H1 (cell line): ENCODE data around the gene AVL9. TPM values are rescaled to one million over a fixed set of nuclear protein-coding genes. Genes with fewer than 3 reads are reported as not detected.

Experiments
- CTCF ChIA-PET: fragments of 300-600 bp; sonication (Branson Sonifier 250); formaldehyde crosslinking; loops from one replicate; lab custom pipeline; 2021; ENCODE audit not compliant: partially characterized antibody; lab: Charles Lee
- POLR2A ChIA-PET: fragments of 300-600 bp; sonication (Branson Sonifier 250); formaldehyde crosslinking; loops from one replicate; lab custom pipeline; 2021; ENCODE audit warnings: inconsistent platforms; ENCODE audit not compliant: partially characterized antibody; lab: Charles Lee
- DNase-seq, 2 experiments: peaks; one replicate each; pipeline versions ENCODE4 v3.0.0 to v3.0.0-alpha.2; 2010 to 2022; ENCODE audit warnings: low spot score in 2 of 2, low read depth in 1 of 2, mixed read lengths in 1 of 2
- FAIRE-seq: peaks from 2 replicates; lab custom pipeline; 2011; peaks lifted over from hg19 to GRCh38; lab: Jason Lieb, UNC
- H2AFZ ChIP-seq: 2 replicates; pipeline ENCODE4 v1.8.1; 2012; ENCODE audit warnings: low read length, inconsistent platforms
- H2AK5ac ChIP-seq: 2 replicates; pipeline ENCODE4 v1.6.1; 2013; ENCODE audit warnings: low read depth, low read length
- H2BK120ac ChIP-seq: replicated peaks from 2 replicates; pipeline ENCODE3; 2013; ENCODE audit warnings: low read depth, low read length, inconsistent platforms
- H2BK12ac ChIP-seq: 2 replicates; pipeline ENCODE4 v1.6.1; 2013; ENCODE audit warnings: low read depth, low read length
- H2BK15ac ChIP-seq: 2 replicates; pipeline ENCODE4 v1.6.1; 2013; ENCODE audit warnings: low read length
- H2BK20ac ChIP-seq: 2 replicates; pipeline ENCODE4 v1.6.1; 2013; ENCODE audit warnings: low read length
- H2BK5ac ChIP-seq: 2 replicates; pipeline ENCODE4 v1.6.1; 2013; ENCODE audit warnings: low read depth, low read length
- H3K14ac ChIP-seq: 2 replicates; pipeline ENCODE4 v1.6.1; 2013; ENCODE audit warnings: inconsistent platforms; ENCODE audit not compliant: insufficient read length
- H3K18ac ChIP-seq: 2 replicates; pipeline ENCODE4 v1.6.1; 2013; ENCODE audit warnings: low read length; ENCODE audit errors: extremely low read depth
- H3K23ac ChIP-seq: 2 replicates; pipeline ENCODE4 v1.6.1; 2013; ENCODE audit warnings: inconsistent platforms; ENCODE audit not compliant: insufficient read length
- H3K23me2 ChIP-seq: 2 replicates; pipeline ENCODE4 v1.6.1; 2013; ENCODE audit warnings: low read depth, low read length
- H3K27ac ChIP-seq: 2 replicates; pipeline ENCODE4 v1.6.1; 2011; ENCODE audit warnings: low read depth, low read length, inconsistent platforms
- H3K27me3 ChIP-seq, 4 experiments: replicated peaks in 1 of 4; 1 replicate in 1 of 4; 2 replicates in 3 of 4; pipeline versions ENCODE4 v1.6.1 to v1.8.1; 2011 to 2013; ENCODE audit warnings: low read length in 3 of 4, mild to moderate bottlenecking in 3 of 4, inconsistent platforms in 2 of 4, mixed read lengths in 2 of 4, moderate library complexity in 1 of 4; ENCODE audit not compliant: control insufficient read depth in 3 of 4, insufficient read depth in 3 of 4; ENCODE audit errors: extremely low read depth in 1 of 4
- H3K36me3 ChIP-seq, 4 experiments: 2 replicates each; pipeline versions ENCODE4 v1.6.1 to v1.8.1; 2011 to 2013; ENCODE audit warnings: mild to moderate bottlenecking in 4 of 4, low read length in 3 of 4, moderate library complexity in 2 of 4, control low read depth in 1 of 4, inconsistent platforms in 1 of 4; ENCODE audit not compliant: insufficient read depth in 4 of 4, control insufficient read depth in 2 of 4
- H3K4ac ChIP-seq: replicated peaks from 2 replicates; pipeline ENCODE3; 2013; ENCODE audit warnings: low read length, low read depth, mixed read lengths, inconsistent platforms; ENCODE audit not compliant: insufficient read length
- H3K4me1 ChIP-seq, 4 experiments: replicated peaks in 1 of 4; 1 replicate in 1 of 4; 2 replicates in 3 of 4; pipeline versions ENCODE4 v1.6.1 to v1.8.1; 2011 to 2013; ENCODE audit warnings: low read length in 3 of 4, inconsistent platforms in 2 of 4, mixed read lengths in 1 of 4; ENCODE audit not compliant: insufficient read depth in 4 of 4, control insufficient read depth in 3 of 4
- H3K4me2 ChIP-seq, 2 experiments: 2 replicates each; pipeline versions ENCODE4 v1.6.1 to v1.8.1; 2011 to 2013; ENCODE audit warnings: low read depth in 2 of 2, low read length in 2 of 2, control low read depth in 1 of 2, inconsistent platforms in 1 of 2, mild to moderate bottlenecking in 1 of 2; ENCODE audit not compliant: insufficient read depth in 1 of 2
- H3K4me3 ChIP-seq, 4 experiments: fragments of 200-600, 300-600 bp in 1 of 4; sonication (generic), shearing (Covaris generic), sonication (Bioruptor Twin) in 1 of 4; 2 replicates each; pipeline versions ENCODE4 v1.5.1 to v1.8.1; 2011 to 2016; ENCODE audit warnings: low read length in 4 of 4, low read depth in 3 of 4, control low read depth in 2 of 4, inconsistent platforms in 2 of 4, mild to moderate bottlenecking in 2 of 4, mixed read lengths in 1 of 4, moderate library complexity in 1 of 4; ENCODE audit not compliant: insufficient read depth in 2 of 4; ENCODE audit errors: extremely low read depth in 1 of 4
- H3K56ac ChIP-seq: replicated peaks from 2 replicates; pipeline ENCODE3; 2013; ENCODE audit warnings: low read depth, mild to moderate bottlenecking, mixed read lengths, low read length, inconsistent platforms; ENCODE audit not compliant: insufficient read length
- H3K79me1 ChIP-seq: 2 replicates; pipeline ENCODE4 v1.6.1; 2013; ENCODE audit warnings: low read depth, low read length, control low read depth
- H3K79me2 ChIP-seq, 2 experiments: 2 replicates each; pipeline versions ENCODE4 v1.6.1 to v1.8.1; 2012 to 2013; ENCODE audit warnings: low read length in 2 of 2, mild to moderate bottlenecking in 2 of 2, inconsistent platforms in 1 of 2; ENCODE audit not compliant: insufficient read depth in 2 of 2, control insufficient read depth in 1 of 2
- H3K9ac ChIP-seq, 4 experiments: replicated peaks in 1 of 4; 1 replicate in 1 of 4; 2 replicates in 3 of 4; pipeline versions ENCODE4 v1.6.1 to v1.8.1; 2011 to 2013; ENCODE audit warnings: low read depth in 3 of 4, low read length in 3 of 4, control low read depth in 2 of 4, mild to moderate bottlenecking in 2 of 4, moderate library complexity in 2 of 4, inconsistent platforms in 1 of 4; ENCODE audit errors: extremely low read depth in 1 of 4
- H3K9me3 ChIP-seq, 2 experiments: 2 replicates each; pipeline versions ENCODE4 v1.6.1 to v1.8.1; 2012 to 2013; ENCODE audit warnings: mild to moderate bottlenecking in 2 of 2, moderate library complexity in 2 of 2, control low read depth in 1 of 2, inconsistent platforms in 1 of 2, low read depth in 1 of 2, low read length in 1 of 2, mixed read lengths in 1 of 2; ENCODE audit not compliant: insufficient read depth in 2 of 2
- H4K20me1 ChIP-seq, 2 experiments: replicated peaks in 1 of 2; 2 replicates each; pipeline versions ENCODE3 to v1.8.1; 2011 to 2013; ENCODE audit warnings: inconsistent platforms in 2 of 2, low read length in 2 of 2, mild to moderate bottlenecking in 1 of 2; ENCODE audit not compliant: insufficient read depth in 2 of 2, control insufficient read depth in 1 of 2
- H4K5ac ChIP-seq: 2 replicates; pipeline ENCODE4 v1.6.1; 2013; ENCODE audit warnings: low read length, low read depth, mixed read lengths, inconsistent platforms; ENCODE audit not compliant: insufficient read length
- H4K8ac ChIP-seq: 2 replicates; pipeline ENCODE4 v1.8.0; 2013; ENCODE audit warnings: mild to moderate bottlenecking, moderate library complexity, low read length, inconsistent platforms; ENCODE audit not compliant: insufficient read depth; ENCODE audit errors: extremely low read depth
- H4K91ac ChIP-seq: replicated peaks from 2 replicates; pipeline ENCODE3; 2013; ENCODE audit warnings: low read length, mixed read lengths, inconsistent platforms; ENCODE audit not compliant: insufficient read length
- RAD21 ChIP-seq, 2 experiments: IDR thresholded peaks in 1 of 2; conservative IDR thresholded peaks in 1 of 2; 2 replicates each; pipeline ENCODE4 v1.6.1; 2011; ENCODE audit warnings: low read depth in 2 of 2, low read length in 2 of 2, improper control_type of control experiment in 1 of 2, inconsistent platforms in 1 of 2, mild to moderate bottlenecking in 1 of 2, moderate library complexity in 1 of 2
- SAP30 ChIP-seq: fragments of 300-600 bp; sonication (generic); IDR thresholded peaks from 2 replicates; pipeline ENCODE4 v1.7.1; 2012; ENCODE audit warnings: low read length, moderate library complexity, mild to moderate bottlenecking, inconsistent platforms; ENCODE audit not compliant: insufficient read depth, insufficient replicate concordance
- WGBS, 2 experiments: shearing (Covaris generic) in 1 of 2; methylation state at CpG; one replicate each; pipeline versions ENCODE4 v1.1.6 to v1.1.7; 2013 to 2015; ENCODE audit warnings: low lambda C conversion rate in 2 of 2, mixed read lengths in 2 of 2, inconsistent platforms in 1 of 2, low coverage in 1 of 2, missing lambda C conversion rate in 1 of 2; ENCODE audit not compliant: insufficient replicate concordance in 2 of 2, insufficient coverage in 1 of 2, insufficient read length in 1 of 2; ENCODE audit errors: extremely low coverage in 1 of 2, missing lambda C conversion rate in 1 of 2; 5-methylcytosine and 5-hydroxymethylcytosine counted together
- polyA plus RNA-seq, 7 experiments: library from polyadenylated mRNA; depleted of rRNA in 3 of 7; stranded (reverse) in 5 of 7; unstranded in 2 of 7; fragments of >200 nt in 5 of 7; fragments of 200-250 nt in 2 of 7; gene quantifications; 1 replicate in 5 of 7; 2 replicates in 1 of 7; 4 replicates in 1 of 7; pipeline versions ENCODE4 v1.2.1 to v1.2.3, GENCODE V29; 2011 to 2013; ENCODE audit warnings: missing spikeins in 2 of 7, mixed read lengths in 2 of 7
- total RNA-seq: library from RNA; stranded (reverse); fragmentation: NEBNext Ultra II Directional; extraction: Animal tissue kit (Norgen Biotek cat#: 25700); gene quantifications from 2 replicates; pipeline ENCODE4 v1.2.1, GENCODE V29; 2021

AVL9 gene
- total and polyA plus RNA-seq, 2 of the 8 experiments (the other 6 are each of a cell fraction or from before 2014, with no cell fraction given): 15.5 to 42.1 TPM

DNA sequence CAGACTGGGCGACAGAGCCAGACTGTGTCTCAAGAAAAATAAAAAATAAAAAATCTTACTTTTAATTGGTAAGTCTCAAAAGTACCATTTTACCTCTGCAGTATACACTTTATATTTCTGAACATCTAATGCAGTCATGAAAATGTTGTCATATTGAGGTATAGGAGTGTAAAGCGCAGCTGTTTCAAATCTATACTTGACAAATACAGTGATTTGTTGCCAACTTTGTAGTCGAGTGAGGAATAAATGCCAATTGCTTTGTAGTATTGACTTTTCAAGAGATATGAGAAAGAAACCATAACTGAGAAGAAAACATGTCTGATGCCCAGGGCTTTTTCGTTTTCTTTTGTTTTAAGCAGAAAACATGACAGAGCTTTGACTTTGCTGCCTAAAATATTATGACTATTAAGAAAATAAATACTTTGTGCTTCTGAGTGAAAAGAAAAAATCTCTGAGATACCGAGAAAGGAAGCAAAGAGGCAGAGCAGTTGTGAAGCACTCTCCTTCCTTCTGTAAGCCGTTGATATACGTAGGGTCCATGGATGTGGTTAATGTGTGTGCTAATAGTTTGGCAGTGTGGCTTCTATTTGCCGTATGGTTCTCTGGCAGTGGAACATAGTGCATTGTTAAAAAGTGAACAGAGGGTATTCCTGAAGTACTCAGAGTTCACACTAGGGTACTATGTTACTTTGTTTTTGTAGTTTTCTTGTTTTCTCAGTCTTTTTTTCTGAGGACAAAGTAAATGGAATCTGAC, 38.2 kb downstream of the AVL9 start:
- Histone ChIP-seq H3K79me1 (no peaks in the 10 kb centered on the region; the same call in 1 of the 2 replicates), H3K18ac (no peak overlapping the region), H2BK5ac (no peak overlapping the region), H2BK15ac (no peak overlapping the region), H3K14ac (no peak overlapping the region), H4K91ac (no peak overlapping the region), H2BK20ac (no peak overlapping the region), H3K9me3 (no peaks in the 10 kb centered on the region), H3K4me3 (no peak overlapping the region), H3K36me3 (no peaks in the 10 kb centered on the region; a peak in 1 of 8 replicates), H4K5ac (no peak overlapping the region), H2AK5ac (no peak overlapping the region), H3K27ac (no peak overlapping the region), H3K23ac (no peak overlapping the region), H2BK12ac (no peak overlapping the region), H4K20me1 (peaks cover 0 to 6% of the 10 kb centered on the region in 2 experiments), H3K4ac (no peak overlapping the region), H3K23me2 (no peaks in the 10 kb centered on the region), H3K4me2 (no peak overlapping the region), H2BK120ac (no peak overlapping the region), H3K56ac (no peak overlapping the region), H2AFZ (no peak overlapping the region), H3K27me3 (peaks cover 0 to 1% (median 0%) of the 10 kb centered on the region in 4 experiments; a peak in 1 of 7 replicates), H4K8ac (no peak overlapping the region), H3K9ac (no peak overlapping the region), H3K79me2 (peaks cover 0 to 59% of the 10 kb centered on the region in 2 experiments; a peak in 3 of 4 replicates), H3K4me1 (peaks cover 2 to 12% (median 6%) of the 10 kb centered on the region in 4 experiments; a peak in 6 of 7 replicates)
- FAIRE-seq: no peak
- WGBS, 2 experiments: 87% methylated on average over 8 of the region's 8 CpGs; no CpG with 5 or more reads in 1 of the 2 experiments
- ChIA-PET POLR2A (interaction anchor here (0.8 to 3.3 kb wide), 2 partner anchors 9 to 37 kb away, joined by 3 to 15 read pairs; partner anchors contain the start of gene AVL9), CTCF (interaction anchor here (0.7 to 1.0 kb wide), 2 partner anchors 11 to 317 kb away, joined by 3 read pairs; no protein-coding TSS in a partner anchor)
- DNase-seq: no peak
- TF ChIP-seq SAP30 (no peak), RAD21 (IDR thresholded peaks at IDR 0.05 in 1 of 2, conservative IDR thresholded peaks at IDR 0.05 in 1 of 2; ENCODE audit: low read depth in 2 of 2, low read length in 2 of 2) (no peak)
